Activated naive CD4-positive, alpha-beta T cell treated with Interleukin-2 at 50 U/mL for 16 hours (primary cell): ENCODE results near the gene TMEM35A.
"Not testable (repeated sequence)": the region's sequence is repeated elsewhere in the genome, so short reads cannot be mapped to it uniquely, and the experiment has no call there.

Experiments
- DNase-seq: peaks from one replicate; pipeline ENCODE4 v3.0.0-alpha.2; 2020

TMEM35A gene

GRCh38 chrX:101078716-101079598 lies at the start of gene TMEM35A:
TMEM35A (plus strand) TSS chrX:101078879; CDS start chrX:101079003, 124 bp downstream.
- DNase-seq = no peak

DNA sequence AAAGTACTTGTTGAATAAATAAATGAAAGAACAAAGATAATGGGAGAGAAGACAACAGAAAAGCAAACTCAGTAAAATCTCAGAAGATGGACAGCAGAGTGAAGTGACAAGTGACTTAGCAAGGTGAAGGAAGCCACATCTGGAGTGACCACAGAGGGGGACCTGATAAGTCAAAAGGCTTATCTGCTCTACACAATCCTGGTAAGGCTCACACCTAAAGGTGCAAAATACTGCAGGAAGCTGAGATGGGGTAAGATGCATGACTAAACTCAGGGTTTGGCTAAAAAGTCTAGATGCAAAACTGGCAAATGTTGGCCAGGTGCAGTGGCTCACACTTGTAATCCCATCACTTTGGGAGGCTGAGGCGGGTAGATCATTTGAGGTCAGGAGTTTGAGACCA lies 49.0 kb upstream of the TMEM35A start:
- DNase-seq = no peak

GRCh38 chrX:101037231-101037630 lies 41.4 kb upstream of the TMEM35A start:
- DNase-seq = no peak

- no peak for DNase-seq
Observed at GRCh38 chrX:101040197-101040596, 38.5 kb upstream of the TMEM35A start.

DNA sequence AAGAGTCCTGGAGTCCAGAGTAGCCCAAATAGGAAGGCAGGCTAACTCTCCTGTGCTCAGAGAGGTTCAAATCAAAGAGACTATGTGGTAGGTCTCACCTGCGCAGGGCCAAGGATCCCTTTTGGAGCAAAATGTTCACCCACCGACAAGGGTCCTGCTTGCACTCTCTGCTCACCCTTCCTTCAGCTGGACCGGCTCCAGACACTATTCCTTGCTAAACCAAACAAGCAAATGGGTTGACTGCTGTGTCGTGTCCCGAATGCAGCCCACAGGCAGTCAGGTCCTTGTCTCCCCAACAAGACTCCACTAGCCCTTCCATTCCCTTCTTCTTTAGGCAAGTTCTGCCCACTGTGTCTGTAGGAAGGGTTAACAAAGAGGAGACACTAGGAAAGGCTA lies 27.5 kb upstream of the TMEM35A start:
- no peak for DNase-seq

- peak; percentile 79 for DNase-seq
Observed at GRCh38 chrX:101051549-101052302, 27.0 kb upstream of the TMEM35A start, which contains the start of gene TRMT2B. TRMT2B (minus strand) TSS chrX:101052111; CDS start chrX:101042289, 9,822 bp downstream.

- not testable (repeated sequence) for DNase-seq
Observed at GRCh38 chrX:101056551-101056950, 22.1 kb upstream of the TMEM35A start.

DNA sequence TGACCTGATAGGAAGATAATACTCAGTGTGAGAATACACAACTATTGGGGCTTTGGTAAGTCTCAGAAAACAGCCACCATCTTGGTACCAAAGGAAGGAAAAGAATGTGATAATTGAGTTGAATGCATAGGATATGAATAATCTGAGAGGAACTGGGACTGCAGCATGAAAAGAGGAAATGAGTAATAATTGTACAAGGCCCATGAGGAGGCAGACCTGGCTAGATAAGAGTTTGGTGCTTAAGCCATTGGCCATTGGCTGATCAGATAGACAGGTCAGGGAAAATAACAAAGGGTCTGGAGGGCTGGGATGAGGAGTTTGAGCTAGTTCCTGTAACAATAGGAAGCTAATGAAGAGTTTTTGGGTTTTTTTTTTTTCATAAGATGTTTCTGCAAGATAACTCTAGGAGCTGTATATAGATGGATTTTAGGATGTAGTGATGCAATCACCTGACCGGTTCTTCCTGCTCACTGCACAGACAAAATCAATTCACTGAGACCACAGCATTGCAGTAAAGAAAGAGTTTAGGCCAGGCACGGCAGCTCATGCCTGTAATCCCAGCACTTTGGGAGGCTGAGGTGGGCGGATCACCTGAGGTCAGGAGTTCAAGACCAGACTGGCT lies 21.5 kb upstream of the TMEM35A start:
- DNase-seq = no peak

DNA sequence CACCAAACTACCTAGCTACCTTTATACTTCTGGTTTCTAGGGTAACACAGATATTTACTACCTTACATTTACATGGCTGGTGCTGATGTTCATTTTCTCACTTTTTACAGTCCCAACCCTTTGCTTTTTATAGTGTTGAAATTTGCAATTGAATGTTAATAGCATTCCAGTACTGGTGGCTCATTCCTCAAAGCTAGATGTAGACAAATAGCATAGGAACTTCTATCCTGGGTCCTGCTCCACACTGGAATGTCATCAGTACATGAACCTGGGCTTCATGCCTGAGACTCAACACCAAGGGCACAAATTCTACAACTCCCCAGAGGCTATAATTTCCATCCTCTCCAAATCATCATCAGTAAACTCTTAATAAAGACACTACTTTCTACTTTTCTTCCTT lies 16.5 kb upstream of the TMEM35A start:
- DNase-seq = no peak

GRCh38 chrX:101071582-101071981 lies 7.1 kb upstream of the TMEM35A start:
- no peak for DNase-seq

DNA sequence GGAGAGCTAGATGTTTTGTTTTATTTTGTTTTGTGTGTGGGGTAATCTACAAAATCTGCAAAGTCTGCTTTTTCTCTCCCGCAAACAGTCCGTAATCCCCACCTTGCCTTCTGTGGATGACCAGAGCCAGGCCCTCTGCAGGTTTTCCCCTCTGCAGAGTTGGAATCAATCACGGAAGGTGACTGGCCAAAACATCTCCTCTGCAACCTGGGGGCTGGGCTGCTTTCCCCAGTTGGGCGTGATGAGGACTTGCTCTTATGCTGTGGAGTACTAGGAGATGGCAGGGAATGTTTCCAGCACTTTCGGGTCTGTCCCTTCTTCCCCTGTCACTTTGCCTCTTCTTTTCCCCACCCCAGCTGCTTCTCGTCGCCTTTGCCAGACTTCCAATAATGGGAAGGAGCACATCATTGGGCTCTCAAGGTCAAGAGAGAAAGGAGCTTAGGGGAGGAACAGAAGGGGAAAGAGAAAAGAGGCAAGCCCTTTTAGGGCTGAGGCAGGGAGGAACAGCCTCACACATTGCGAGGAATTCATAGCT lies 1.1 kb downstream of the TMEM35A start:
- no peak for DNase-seq

GRCh38 chrX:101080326-101081124 lies 1.8 kb downstream of the TMEM35A start:
- no peak for DNase-seq

GRCh38 chrX:101081231-101081630 lies 2.6 kb downstream of the TMEM35A start:
- DNase-seq = no peak

GRCh38 chrX:101091817-101092216 lies 13.1 kb downstream of the TMEM35A start:
- no peak for DNase-seq

- peak; percentile 93 for DNase-seq
Observed at GRCh38 chrX:101097546-101098453, 19.1 kb downstream of the TMEM35A start, which contains the start of gene CENPI. CENPI (plus strand) TSS chrX:101098204; CDS start chrX:101101071, 2,867 bp downstream.

- no peak for DNase-seq
Observed at GRCh38 chrX:101108284-101108683, 29.6 kb downstream of the TMEM35A start.

GRCh38 chrX:101117701-101118100 lies 39.0 kb downstream of the TMEM35A start:
- no peak for DNase-seq

DNA sequence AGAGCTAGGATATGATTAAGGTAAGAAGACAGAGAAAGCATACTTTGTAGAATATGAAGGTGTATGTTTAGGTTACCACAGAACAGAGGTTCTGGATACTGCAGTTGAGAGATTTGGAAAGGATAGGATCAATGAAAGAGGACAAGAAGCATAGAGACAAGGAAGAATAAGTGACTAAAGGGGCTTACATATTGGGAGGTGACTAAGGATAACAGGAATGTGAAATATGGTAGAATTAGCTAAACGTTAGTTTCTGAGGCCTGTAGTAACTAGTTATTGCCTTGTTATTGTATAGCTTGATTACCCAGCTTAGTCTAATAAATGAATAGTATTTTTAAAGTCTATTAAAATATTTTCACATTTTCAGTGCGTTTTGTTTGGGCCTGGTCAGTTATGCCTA lies 57.6 kb downstream of the TMEM35A start:
- no peak for DNase-seq
